Liver (tissue), 3 donors: Measurements from ENCODE around the gene KMT2E.

Experiments
- ATF3 ChIP-seq: IDR thresholded peaks from 2 replicates; pipeline ENCODE4 v1.6.1; 2016; ENCODE audit warnings: antibody characterized with exemption
- CTCF ChIP-seq: fragments of 150-350 bp; IDR thresholded peaks from 2 replicates; pipeline ENCODE4 v1.5.1; 2017; ENCODE audit warnings: improper control_type of control experiment, low read depth, low read length; ENCODE audit not compliant: missing input control
- RAD21 ChIP-seq, 2 donors: IDR thresholded peaks; 2 replicates each; pipeline ENCODE4 v1.6.1; 2016; ENCODE audit warnings: antibody characterized with exemption in 2 of 2, mild to moderate bottlenecking in 2 of 2
- REST ChIP-seq: IDR thresholded peaks from 2 replicates; pipeline ENCODE4 v1.6.1; 2016; ENCODE audit warnings: antibody characterized with exemption, mild to moderate bottlenecking
- SP1 ChIP-seq: IDR thresholded peaks from 2 replicates; pipeline ENCODE4 v1.6.1; 2018; ENCODE audit warnings: antibody characterized with exemption, mild to moderate bottlenecking
- donor health status: healthy.
- donor health status: healthy.

- TF ChIP-seq CTCF = no peak
- TF ChIP-seq ATF3 = no peak
- TF ChIP-seq REST = no peak
- TF ChIP-seq SP1 = no peak
- TF ChIP-seq RAD21 (IDR thresholded peaks at IDR 0.05) = no peak
Measured at GRCh38 chr7:105127179-105127578, 113.2 kb downstream of the KMT2E start.
